HUDEP-2 (cell line): ENCODE results near the gene OSBPL7.
A peak's percentile ranks its signal among the peaks of the same experiment; 100 is the strongest.

Source experiments
- DNase-seq, 76 experiments: peaks; one replicate each; lab custom pipeline; 2025; ENCODE audit not compliant: unreplicated experiment in 76 of 76; lab: John Stamatoyannopoulos, UW

Gene OSBPL7, protein sequence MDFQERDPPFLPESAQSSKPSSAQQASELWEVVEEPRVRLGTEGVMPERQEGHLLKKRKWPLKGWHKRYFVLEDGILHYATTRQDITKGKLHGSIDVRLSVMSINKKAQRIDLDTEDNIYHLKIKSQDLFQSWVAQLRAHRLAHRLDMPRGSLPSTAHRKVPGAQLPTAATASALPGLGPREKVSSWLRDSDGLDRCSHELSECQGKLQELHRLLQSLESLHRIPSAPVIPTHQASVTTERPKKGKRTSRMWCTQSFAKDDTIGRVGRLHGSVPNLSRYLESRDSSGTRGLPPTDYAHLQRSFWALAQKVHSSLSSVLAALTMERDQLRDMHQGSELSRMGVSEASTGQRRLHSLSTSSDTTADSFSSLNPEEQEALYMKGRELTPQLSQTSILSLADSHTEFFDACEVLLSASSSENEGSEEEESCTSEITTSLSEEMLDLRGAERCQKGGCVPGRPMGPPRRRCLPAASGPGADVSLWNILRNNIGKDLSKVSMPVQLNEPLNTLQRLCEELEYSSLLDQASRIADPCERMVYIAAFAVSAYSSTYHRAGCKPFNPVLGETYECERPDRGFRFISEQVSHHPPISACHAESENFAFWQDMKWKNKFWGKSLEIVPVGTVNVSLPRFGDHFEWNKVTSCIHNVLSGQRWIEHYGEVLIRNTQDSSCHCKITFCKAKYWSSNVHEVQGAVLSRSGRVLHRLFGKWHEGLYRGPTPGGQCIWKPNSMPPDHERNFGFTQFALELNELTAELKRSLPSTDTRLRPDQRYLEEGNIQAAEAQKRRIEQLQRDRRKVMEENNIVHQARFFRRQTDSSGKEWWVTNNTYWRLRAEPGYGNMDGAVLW

GRCh38 chr17:47821424-47822391 lies at the start of gene OSBPL7:
TSS of gene OSBPL7 (minus strand) at chr17:47821794. CDS start at chr17:47820278, 1,516 bp downstream.
- peak in 68 of 76 experiments; percentile 15 to 81 (median 50) for DNase-seq

- DNase-seq = no peak
Measured at GRCh38 chr17:47871048-47871447, 49.5 kb upstream of the OSBPL7 start.

DNA sequence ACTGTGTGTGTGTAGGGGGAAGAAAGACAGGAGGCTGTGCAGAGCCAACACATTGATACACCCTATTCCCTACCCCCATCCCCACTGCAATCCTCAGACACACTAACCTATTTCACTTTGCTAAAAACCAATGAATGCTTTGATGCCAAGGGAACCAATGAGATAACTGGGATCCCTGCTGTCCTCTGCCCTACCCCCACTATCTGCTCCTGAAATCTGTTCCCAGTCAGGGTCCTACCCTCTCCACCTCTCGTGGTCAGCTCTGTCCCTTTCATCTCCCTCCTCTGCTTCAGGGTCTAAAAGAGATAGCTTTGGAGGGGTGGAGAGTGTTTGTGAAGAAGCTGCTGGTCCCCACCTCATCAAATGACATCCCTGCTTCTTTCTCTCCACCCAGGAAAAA lies 48.5 kb upstream of the OSBPL7 start:
- no peak for DNase-seq

DNA sequence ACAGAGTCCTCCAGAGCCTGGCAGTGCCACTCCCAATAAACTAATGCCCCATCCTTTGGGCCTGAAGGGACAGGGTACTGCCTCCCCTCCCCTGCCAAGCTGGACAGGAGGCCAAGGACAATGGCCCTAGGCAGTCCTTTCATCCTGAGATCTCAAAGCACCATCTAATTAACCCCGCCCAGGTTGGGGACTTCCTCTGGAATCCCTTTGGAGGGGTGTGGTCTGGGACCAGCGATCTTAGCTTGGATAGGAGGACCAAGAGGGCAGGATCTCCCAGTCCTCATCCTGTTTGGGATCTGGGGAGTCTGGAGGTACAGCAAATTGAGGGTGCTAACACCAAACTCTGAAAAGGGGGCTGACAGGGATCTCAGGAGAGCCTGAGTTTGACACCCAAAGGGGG lies 47.5 kb upstream of the OSBPL7 start:
- no peak for DNase-seq

- no peak for DNase-seq
Measured at GRCh38 chr17:47867813-47868533, 46.4 kb upstream of the OSBPL7 start.

- DNase-seq = peak in 3 of 76 experiments; percentile 7 to 33 (median 30)
Measured at GRCh38 chr17:47866941-47867340, 45.3 kb upstream of the OSBPL7 start.

DNA sequence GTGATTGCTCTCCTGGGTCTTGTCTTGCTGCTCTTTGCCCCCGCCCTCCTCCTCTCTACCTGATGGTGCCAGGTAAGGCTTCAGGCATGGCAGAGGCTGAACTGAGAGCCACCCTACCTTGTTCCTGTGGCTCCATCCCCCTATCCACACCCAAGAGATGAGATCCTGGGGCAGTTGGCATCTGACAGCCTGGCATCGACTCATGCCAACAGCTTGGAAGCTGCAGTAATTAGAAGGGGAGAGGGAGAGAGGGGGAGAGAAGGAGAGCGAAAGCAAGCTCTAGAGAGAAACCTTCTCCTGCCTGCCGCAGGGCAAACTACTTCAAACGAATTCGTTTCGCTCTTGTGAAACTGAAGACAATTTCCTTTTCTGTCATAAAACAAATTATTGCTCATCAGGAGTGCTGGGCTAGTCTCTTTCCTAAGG lies 43.2 kb upstream of the OSBPL7 start:
- no peak for DNase-seq

GRCh38 chr17:47862621-47863440 lies 41.2 kb upstream of the OSBPL7 start:
- no peak for DNase-seq

- DNase-seq = no peak
Measured at GRCh38 chr17:47860386-47860785, 38.8 kb upstream of the OSBPL7 start.

- DNase-seq = no peak
Measured at GRCh38 chr17:47857551-47858455, 36.2 kb upstream of the OSBPL7 start.

- no peak for DNase-seq
Measured at GRCh38 chr17:47856830-47857229, 35.2 kb upstream of the OSBPL7 start.

GRCh38 chr17:47855737-47856136 lies 34.1 kb upstream of the OSBPL7 start:
- no peak for DNase-seq

DNA sequence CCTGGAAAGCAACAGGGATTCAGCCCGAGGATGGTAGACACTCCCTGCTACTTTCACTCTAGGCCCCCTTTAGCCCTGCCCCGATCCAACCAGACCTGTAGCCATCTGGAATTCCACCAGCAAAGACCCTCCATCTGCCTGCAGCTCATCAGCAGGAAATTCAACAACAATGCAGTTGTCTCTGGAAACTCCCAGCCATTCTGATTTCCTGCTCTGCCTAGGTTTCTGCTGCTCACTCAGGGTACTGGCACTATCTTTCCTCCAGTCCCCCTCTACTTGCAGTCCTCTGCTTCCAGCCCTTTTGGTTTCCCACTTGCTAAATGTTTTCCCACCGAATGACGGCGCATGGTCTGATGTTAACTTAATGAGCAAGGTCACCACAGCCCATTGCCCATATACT lies 32.0 kb upstream of the OSBPL7 start:
- no peak for DNase-seq

GRCh38 chr17:47852113-47852949 lies 30.7 kb upstream of the OSBPL7 start:
- DNase-seq = no peak

DNA sequence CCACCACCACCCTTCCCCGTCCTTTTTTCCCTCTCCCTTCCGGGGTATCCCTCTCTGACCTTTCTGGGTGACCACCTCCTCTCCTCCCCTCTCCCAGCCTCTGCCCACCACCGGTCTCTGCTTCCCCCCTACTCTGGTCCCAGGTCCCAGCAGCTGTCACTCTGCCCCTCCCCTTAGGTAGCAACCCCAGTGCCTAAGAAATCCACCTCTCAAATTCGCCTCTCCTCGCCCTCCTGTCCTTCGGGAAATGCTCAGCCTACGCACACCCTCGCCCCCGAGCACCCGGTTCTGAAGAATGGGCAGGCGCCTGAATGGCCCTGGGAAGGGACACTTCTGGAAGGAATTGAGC lies 30.1 kb upstream of the OSBPL7 start:
- DNase-seq = no peak

DNA sequence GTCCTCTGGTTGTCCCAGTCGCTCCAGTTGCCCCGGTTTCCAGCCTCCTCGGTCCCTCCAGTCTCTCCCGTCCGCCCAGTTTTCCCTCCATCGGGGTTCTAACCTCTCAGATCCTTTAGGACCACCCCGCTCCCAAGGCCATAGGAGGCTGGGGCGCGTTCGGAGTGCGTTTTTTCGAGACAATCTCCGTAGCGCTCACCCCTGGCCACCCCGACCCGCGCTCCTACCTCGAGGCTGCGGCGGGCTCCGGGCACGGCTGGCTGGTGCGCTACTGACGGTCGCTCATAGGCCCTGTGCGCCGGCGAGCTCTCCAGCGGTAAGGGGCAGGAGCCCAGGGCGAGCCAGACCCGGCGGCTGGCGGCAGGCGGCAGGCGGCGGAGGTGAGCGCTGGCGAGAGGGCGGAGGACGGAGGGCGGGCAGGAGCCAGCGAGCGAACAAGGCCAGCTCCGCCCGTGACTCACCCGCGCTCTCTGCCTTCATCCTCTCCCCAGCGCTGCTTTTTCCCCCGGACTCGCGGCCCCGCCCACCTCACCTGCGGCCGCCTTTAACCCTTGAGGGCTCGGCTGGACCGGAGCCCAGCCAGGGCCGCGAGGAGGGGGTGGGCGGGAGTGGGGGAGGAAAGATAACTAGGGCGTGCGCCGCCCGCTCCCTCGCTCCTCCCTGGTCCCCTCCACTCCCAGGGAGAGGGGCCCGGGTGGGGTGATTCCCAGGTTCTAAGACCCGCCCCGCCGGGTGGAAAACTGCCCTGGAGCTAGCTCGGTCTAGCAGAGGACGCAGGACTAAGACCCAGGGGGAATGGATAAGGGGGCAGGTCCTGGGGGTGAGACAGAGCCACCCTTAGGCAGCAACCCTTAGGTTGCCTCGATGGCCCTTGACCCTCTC lies 29.3 kb upstream of the OSBPL7 start, which contains the start of gene SP6:
SP6 (minus strand) TSS at position 472 of the 882 bp plus-strand sequence. CDS start 2,734 bp downstream, outside the sequence.
- peak in 19 of 76 experiments; percentile 2 to 34 (median 19) for DNase-seq
